ENCODE measurements around the gene PFN4.

DNA sequence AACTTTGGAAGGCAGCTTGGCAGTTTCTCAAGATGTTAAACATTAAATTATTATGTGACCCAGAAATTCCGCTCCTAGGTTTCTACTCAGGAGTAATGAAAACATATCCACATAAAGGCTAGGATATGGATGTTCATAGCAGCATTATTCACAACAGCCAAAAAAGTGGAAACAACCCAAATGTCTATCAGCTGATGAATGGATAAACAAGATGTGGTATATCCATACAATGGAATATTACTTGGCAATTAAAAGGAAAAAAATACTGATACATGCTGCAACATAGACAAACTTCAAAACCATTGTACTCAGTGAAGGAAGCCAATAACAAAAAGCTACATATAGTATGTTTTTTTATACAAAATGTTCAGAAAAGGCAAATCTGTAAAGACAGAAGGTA, 39.4 kb upstream of the PFN4 start:
- TF ChIP-seq, protein P1, sequence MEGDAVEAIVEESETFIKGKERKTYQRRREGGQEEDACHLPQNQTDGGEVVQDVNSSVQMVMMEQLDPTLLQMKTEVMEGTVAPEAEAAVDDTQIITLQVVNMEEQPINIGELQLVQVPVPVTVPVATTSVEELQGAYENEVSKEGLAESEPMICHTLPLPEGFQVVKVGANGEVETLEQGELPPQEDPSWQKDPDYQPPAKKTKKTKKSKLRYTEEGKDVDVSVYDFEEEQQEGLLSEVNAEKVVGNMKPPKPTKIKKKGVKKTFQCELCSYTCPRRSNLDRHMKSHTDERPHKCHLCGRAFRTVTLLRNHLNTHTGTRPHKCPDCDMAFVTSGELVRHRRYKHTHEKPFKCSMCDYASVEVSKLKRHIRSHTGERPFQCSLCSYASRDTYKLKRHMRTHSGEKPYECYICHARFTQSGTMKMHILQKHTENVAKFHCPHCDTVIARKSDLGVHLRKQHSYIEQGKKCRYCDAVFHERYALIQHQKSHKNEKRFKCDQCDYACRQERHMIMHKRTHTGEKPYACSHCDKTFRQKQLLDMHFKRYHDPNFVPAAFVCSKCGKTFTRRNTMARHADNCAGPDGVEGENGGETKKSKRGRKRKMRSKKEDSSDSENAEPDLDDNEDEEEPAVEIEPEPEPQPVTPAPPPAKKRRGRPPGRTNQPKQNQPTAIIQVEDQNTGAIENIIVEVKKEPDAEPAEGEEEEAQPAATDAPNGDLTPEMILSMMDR (IDR thresholded peaks at IDR 0.05): no peak
- TF ChIP-seq POLR2A (IDR thresholded peaks at IDR 0.05) (no peak), EP300 (IDR thresholded peaks at IDR 0.05) (no peak)

Measured in suprapubic skin (tissue), 3 donors.